Measurements from ENCODE around the gene PA2G4. TPM values are rescaled to one million over a fixed set of nuclear protein-coding genes. Genes with fewer than 3 reads are reported as not detected.
A peak's percentile ranks its signal among the peaks of the same experiment; 100 is the strongest.
"Not testable (repeated sequence)": the region's sequence is repeated elsewhere in the genome, so short reads cannot be mapped to it uniquely, and the experiment has no call there.

Gene PA2G4
- polyA plus RNA-seq (2013): 131 and 133 TPM in 2 replicates

- peak within 1 kb of the TSS; percentile 95 for H3K4me3 ChIP-seq (ENCODE audit: low read depth, low read length)
- no CpG with 5 or more reads among the region's 60 CpGs for WGBS (ENCODE audit: extremely low coverage, insufficient coverage, insufficient read length)
- H3K36me3 ChIP-seq (ENCODE audit: control insufficient read depth in 1 of 2, insufficient read depth in 2 of 2, low read length in 2 of 2): peaks cover 23 to 36% of the 10 kb centered on the region in 2 experiments
- peak within 1 kb of the TSS; percentile 65 for H2AK5ac ChIP-seq (ENCODE audit: low read length)
- no peaks in the 10 kb centered on the region for H3K9me3 ChIP-seq (ENCODE audit: insufficient read depth, low read depth, low read length)
- peak within 1 kb of the TSS; percentile 97 for H3K4me2 ChIP-seq (ENCODE audit: low read length)
- peak within 1 kb of the TSS; percentile 87 for H3K18ac ChIP-seq (ENCODE audit: low read length)
- peak within 1 kb of the TSS; percentile 78 for H4K91ac ChIP-seq (ENCODE audit: low read depth, low read length)
- H4K12ac ChIP-seq (ENCODE audit: low read depth, low read length): peak within 1 kb of the TSS; percentile 76
- peak within 1 kb of the TSS; percentile 23 for H2BK120ac ChIP-seq (ENCODE audit: insufficient read depth, low read length, poor library complexity)
- H3K4ac ChIP-seq (ENCODE audit: low read depth, low read length): peak within 1 kb of the TSS; percentile 90
- DNase-seq: peak; percentile 100
- peaks cover 8% of the 10 kb centered on the region for H3K79me1 ChIP-seq (ENCODE audit: low read length)
- H2BK12ac ChIP-seq (ENCODE audit: low read length): no peak within 1 kb of the TSS
- peak within 1 kb of the TSS; percentile 98 for H2AFZ ChIP-seq (ENCODE audit: insufficient read depth, low read length, poor library complexity)
- peak within 1 kb of the TSS; percentile 81 for H3K27ac ChIP-seq (ENCODE audit: low read depth, low read length)
- peak within 1 kb of the TSS; percentile 82 for H3K9ac ChIP-seq (ENCODE audit: low read length)
- H4K8ac ChIP-seq (ENCODE audit: low read depth, low read length): peak within 1 kb of the TSS; percentile 85
- peak within 1 kb of the TSS; percentile 78 for H2BK5ac ChIP-seq (ENCODE audit: low read depth, low read length, poor library complexity)
- H3K14ac ChIP-seq (ENCODE audit: low read length): peak within 1 kb of the TSS; percentile 89
- peaks cover 0 to 4% of the 10 kb centered on the region in 2 experiments for H3K4me1 ChIP-seq (ENCODE audit: control insufficient read depth in 1 of 2, insufficient read depth in 2 of 2, low read length in 2 of 2)
- peaks cover 10% of the 10 kb centered on the region for H3K79me2 ChIP-seq (ENCODE audit: control insufficient read depth, insufficient read depth, low read length, poor library complexity)
- no peak within 1 kb of the TSS for H3K23ac ChIP-seq (ENCODE audit: low read length)
- H3K27me3 ChIP-seq (ENCODE audit: insufficient read depth, low read length): no peaks in the 10 kb centered on the region
Measured at GRCh38 chr12:56104109-56104814, at the start of gene PA2G4. PA2G4 (plus strand) TSS chr12:56104559; CDS start chr12:56104738, 179 bp downstream.

- H4K91ac ChIP-seq (ENCODE audit: low read depth, low read length); H2AK5ac ChIP-seq (ENCODE audit: low read length); H4K8ac ChIP-seq (ENCODE audit: low read depth, low read length); H3K4me3 ChIP-seq (ENCODE audit: low read depth, low read length); H3K79me2 ChIP-seq (ENCODE audit: control insufficient read depth, insufficient read depth, low read length, poor library complexity); H2BK120ac ChIP-seq (ENCODE audit: insufficient read depth, low read length, poor library complexity); H3K4me2 ChIP-seq (ENCODE audit: low read length); H3K4ac ChIP-seq (ENCODE audit: low read depth, low read length); H3K9ac ChIP-seq (ENCODE audit: low read length); H3K79me1 ChIP-seq (ENCODE audit: low read length); H2BK12ac ChIP-seq (ENCODE audit: low read length); H3K9me3 ChIP-seq (ENCODE audit: insufficient read depth, low read depth, low read length); H3K36me3 ChIP-seq (ENCODE audit: control insufficient read depth in 1 of 2, insufficient read depth in 2 of 2, low read length in 2 of 2); H4K12ac ChIP-seq (ENCODE audit: low read depth, low read length); H3K23ac ChIP-seq (ENCODE audit: low read length); H2BK5ac ChIP-seq (ENCODE audit: low read depth, low read length, poor library complexity); H3K27ac ChIP-seq (ENCODE audit: low read depth, low read length); H3K18ac ChIP-seq (ENCODE audit: low read length); H2AFZ ChIP-seq (ENCODE audit: insufficient read depth, low read length, poor library complexity); H3K27me3 ChIP-seq (ENCODE audit: insufficient read depth, low read length); H3K4me1 ChIP-seq (ENCODE audit: control insufficient read depth in 1 of 2, insufficient read depth in 2 of 2, low read length in 2 of 2); H3K14ac ChIP-seq (ENCODE audit: low read length): not testable (repeated sequence)
- no CpG with 5 or more reads among the region's 8 CpGs for WGBS (ENCODE audit: extremely low coverage, insufficient coverage, insufficient read length)
- peak; percentile 91 to 92 for DNase-seq
Measured at GRCh38 chr12:56059964-56060363, 44.4 kb upstream of the PA2G4 start.

GRCh38 chr12:56061982-56062381 is 42.4 kb upstream of the PA2G4 start:
- Histone ChIP-seq H3K23ac (ENCODE audit: low read length) (no peak overlapping the region), H2BK120ac (ENCODE audit: insufficient read depth, low read length, poor library complexity) (no peak overlapping the region), H2AFZ (ENCODE audit: insufficient read depth, low read length, poor library complexity) (no peak overlapping the region), H4K91ac (ENCODE audit: low read depth, low read length) (no peak overlapping the region), H3K9me3 (ENCODE audit: insufficient read depth, low read depth, low read length) (no peaks in the 10 kb centered on the region), H2AK5ac (ENCODE audit: low read length) (no peak overlapping the region), H3K14ac (ENCODE audit: low read length) (no peak overlapping the region), H4K8ac (ENCODE audit: low read depth, low read length) (no peak overlapping the region), H3K4ac (ENCODE audit: low read depth, low read length) (no peak overlapping the region), H2BK5ac (ENCODE audit: low read depth, low read length, poor library complexity) (no peak overlapping the region), H3K9ac (ENCODE audit: low read length) (no peak overlapping the region), H3K36me3 (ENCODE audit: control insufficient read depth in 1 of 2, insufficient read depth in 2 of 2, low read length in 2 of 2) (no peaks in the 10 kb centered on the region), H3K4me3 (ENCODE audit: low read depth, low read length) (no peak overlapping the region), H3K27me3 (ENCODE audit: insufficient read depth, low read length) (no peaks in the 10 kb centered on the region), H3K27ac (ENCODE audit: low read depth, low read length) (no peak overlapping the region), H2BK12ac (ENCODE audit: low read length) (no peak overlapping the region), H3K79me2 (ENCODE audit: control insufficient read depth, insufficient read depth, low read length, poor library complexity) (no peaks in the 10 kb centered on the region), H4K12ac (ENCODE audit: low read depth, low read length) (no peak overlapping the region), H3K79me1 (ENCODE audit: low read length) (no peaks in the 10 kb centered on the region), H3K4me1 (ENCODE audit: control insufficient read depth in 1 of 2, insufficient read depth in 2 of 2, low read length in 2 of 2) (no peaks in the 10 kb centered on the region), H3K4me2 (ENCODE audit: low read length) (no peak overlapping the region), H3K18ac (ENCODE audit: low read length) (no peak overlapping the region)
- peak in 1 of 2 donors; percentile 62 for DNase-seq
- no CpG with 5 or more reads among the region's 5 CpGs for WGBS (ENCODE audit: extremely low coverage, insufficient coverage, insufficient read length)

GRCh38 chr12:56062996-56063395 is 41.4 kb upstream of the PA2G4 start:
- no peaks in the 10 kb centered on the region for H3K9me3 ChIP-seq (ENCODE audit: insufficient read depth, low read depth, low read length)
- no peaks in the 10 kb centered on the region for H3K36me3 ChIP-seq (ENCODE audit: control insufficient read depth in 1 of 2, insufficient read depth in 2 of 2, low read length in 2 of 2)
- no peak overlapping the region for H4K8ac ChIP-seq (ENCODE audit: low read depth, low read length)
- H4K91ac ChIP-seq (ENCODE audit: low read depth, low read length): no peak overlapping the region
- H3K9ac ChIP-seq (ENCODE audit: low read length): no peak overlapping the region
- H3K27ac ChIP-seq (ENCODE audit: low read depth, low read length): no peak overlapping the region
- H3K4me1 ChIP-seq (ENCODE audit: control insufficient read depth in 1 of 2, insufficient read depth in 2 of 2, low read length in 2 of 2): no peaks in the 10 kb centered on the region
- no peaks in the 10 kb centered on the region for H3K79me2 ChIP-seq (ENCODE audit: control insufficient read depth, insufficient read depth, low read length, poor library complexity)
- H3K4me2 ChIP-seq (ENCODE audit: low read length): no peak overlapping the region
- no peak overlapping the region for H3K18ac ChIP-seq (ENCODE audit: low read length)
- no peak overlapping the region for H4K12ac ChIP-seq (ENCODE audit: low read depth, low read length)
- H2AK5ac ChIP-seq (ENCODE audit: low read length): no peak overlapping the region
- no peak overlapping the region for H2BK120ac ChIP-seq (ENCODE audit: insufficient read depth, low read length, poor library complexity)
- no peak overlapping the region for H3K23ac ChIP-seq (ENCODE audit: low read length)
- H3K27me3 ChIP-seq (ENCODE audit: insufficient read depth, low read length): no peaks in the 10 kb centered on the region
- no peak overlapping the region for H3K4me3 ChIP-seq (ENCODE audit: low read depth, low read length)
- H2BK5ac ChIP-seq (ENCODE audit: low read depth, low read length, poor library complexity): no peak overlapping the region
- H2AFZ ChIP-seq (ENCODE audit: insufficient read depth, low read length, poor library complexity): no peak overlapping the region
- DNase-seq: no peak
- H2BK12ac ChIP-seq (ENCODE audit: low read length): no peak overlapping the region
- H3K4ac ChIP-seq (ENCODE audit: low read depth, low read length): no peak overlapping the region
- no peaks in the 10 kb centered on the region for H3K79me1 ChIP-seq (ENCODE audit: low read length)
- no peak overlapping the region for H3K14ac ChIP-seq (ENCODE audit: low read length)

All from trophoblast cell (in vitro differentiated cells and primary cell).